ENCODE measurements around the gene CCR5AS.

Gene CCR5AS

GRCh38 chr3:46375218-46375617 lies 31.6 kb downstream of the CCR5AS start:
- DNase-seq: no peak

- DNase-seq: no peak
Observed at GRCh38 chr3:46374755-46375154, 32.1 kb downstream of the CCR5AS start.

GRCh38 chr3:46372492-46373359 lies 34.1 kb downstream of the CCR5AS start:
- peak; percentile 68 for DNase-seq

GRCh38 chr3:46371519-46372340 lies 35.1 kb downstream of the CCR5AS start:
- DNase-seq: peak; percentile 37

GRCh38 chr3:46370839-46371518 lies 35.9 kb downstream of the CCR5AS start, which contains the start of gene CCR5:
CCR5 (plus strand) TSS chr3:46370946; CDS start chr3:46372903, 1,957 bp downstream.
- peak; percentile 64 for DNase-seq

- peak; percentile 55 for DNase-seq
Observed at GRCh38 chr3:46369675-46370132, 37.2 kb downstream of the CCR5AS start.

GRCh38 chr3:46369151-46369550 lies 37.7 kb downstream of the CCR5AS start:
- peak; percentile 54 for DNase-seq

- DNase-seq: peak; percentile 96
Observed at GRCh38 chr3:46368569-46368968, 38.3 kb downstream of the CCR5AS start.

- no peak for DNase-seq
Observed at GRCh38 chr3:46367811-46368210, 39.1 kb downstream of the CCR5AS start.

GRCh38 chr3:46365737-46366524 lies 40.9 kb downstream of the CCR5AS start:
- DNase-seq: no peak

- DNase-seq: no peak
Observed at GRCh38 chr3:46365041-46365440, 41.8 kb downstream of the CCR5AS start.

- DNase-seq: peak; percentile 87
Observed at GRCh38 chr3:46361408-46362283, 45.2 kb downstream of the CCR5AS start.

- DNase-seq: no peak
Observed at GRCh38 chr3:46360907-46361306, 46.0 kb downstream of the CCR5AS start.

GRCh38 chr3:46359733-46360493 lies 47.0 kb downstream of the CCR5AS start:
- peak; percentile 55 for DNase-seq

GRCh38 chr3:46358466-46358865 lies 48.4 kb downstream of the CCR5AS start:
- DNase-seq: no peak

GRCh38 chr3:46356909-46357308 lies 50.0 kb downstream of the CCR5AS start:
- no peak for DNase-seq

GRCh38 chr3:46356276-46356675 lies 50.6 kb downstream of the CCR5AS start:
- DNase-seq: no peak

GRCh38 chr3:46354984-46355383 lies 51.9 kb downstream of the CCR5AS start:
- DNase-seq: no peak

- no peak for DNase-seq
Observed at GRCh38 chr3:46354478-46354877, 52.4 kb downstream of the CCR5AS start.

- no peak for DNase-seq
Observed at GRCh38 chr3:46353647-46354410, 53.0 kb downstream of the CCR5AS start, which contains the start of gene CCR2. CCR2 (plus strand) TSS chr3:46354111; CDS start chr3:46357528, 3,417 bp downstream.

Data from inflammatory macrophage treated with lipopolysaccharide for 4 hours (primary cell).